ENCODE data around the gene CCDC85B. TPM values are rescaled to one million over a fixed set of nuclear protein-coding genes. Genes with fewer than 3 reads are reported as not detected.
"Not testable (repeated sequence)": the region's sequence is repeated elsewhere in the genome, so short reads cannot be mapped to it uniquely, and the experiment has no call there.

The CCDC85B gene
- 70.1 TPM for polyA plus RNA-seq (2013, experiment 1 of 2; ENCODE audit: insufficient read length)
- polyA plus RNA-seq (2013, experiment 2 of 2; ENCODE audit: insufficient read length): 35.1 TPM

- peak; percentile 96 for DNase-seq
These were observed at the start of gene CCDC85B for GRCh38 chr11:65890324-65891218. Gene CCDC85B, plus strand, starts transcription at chr11:65890673. Its CDS starts 111 bp downstream, at chr11:65890784.

- DNase-seq: no peak
These were observed 48.3 kb upstream of the CCDC85B start for GRCh38 chr11:65842144-65842543.

DNA sequence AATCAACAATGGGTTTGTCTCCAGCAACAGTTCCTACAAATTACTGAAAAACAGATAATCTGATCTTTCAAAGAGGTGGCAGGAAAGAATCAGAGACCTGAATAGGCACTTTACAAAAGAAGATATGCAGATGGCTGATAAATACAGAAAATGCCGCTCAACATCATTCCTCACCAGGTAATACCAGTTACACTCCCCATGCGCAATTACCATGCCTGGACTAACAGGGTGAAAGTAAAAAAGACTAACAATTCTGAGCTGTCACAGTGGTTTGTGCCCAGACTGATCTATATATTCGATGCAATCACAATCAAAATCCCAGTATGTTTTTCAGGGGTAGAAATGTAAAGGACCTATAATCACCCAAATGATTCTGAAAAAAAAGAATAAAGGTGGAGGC lies 46.7 kb upstream of the CCDC85B start:
- no peak for DNase-seq

- DNase-seq: no peak
These were observed 46.1 kb upstream of the CCDC85B start for GRCh38 chr11:65844231-65844872.

DNA sequence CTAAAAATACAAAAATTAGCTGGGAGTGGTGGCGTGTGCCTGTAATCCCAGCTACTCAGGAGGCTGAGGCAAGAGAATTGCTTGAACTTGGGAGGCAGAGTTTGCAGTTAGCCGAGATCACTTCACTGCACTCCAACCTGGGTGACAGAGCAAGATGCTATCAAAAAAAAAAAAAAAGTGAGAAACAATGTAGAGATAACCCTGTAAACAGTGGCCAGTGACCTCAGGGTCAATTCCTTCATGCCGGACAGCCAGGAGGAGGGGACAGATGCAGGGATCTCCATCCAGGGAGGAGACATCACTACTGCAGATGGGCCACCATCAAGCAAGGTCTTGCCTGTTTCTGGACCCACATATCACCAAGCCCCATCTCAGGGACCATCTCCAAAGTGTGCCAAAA lies 42.7 kb upstream of the CCDC85B start:
- DNase-seq: no peak

DNA sequence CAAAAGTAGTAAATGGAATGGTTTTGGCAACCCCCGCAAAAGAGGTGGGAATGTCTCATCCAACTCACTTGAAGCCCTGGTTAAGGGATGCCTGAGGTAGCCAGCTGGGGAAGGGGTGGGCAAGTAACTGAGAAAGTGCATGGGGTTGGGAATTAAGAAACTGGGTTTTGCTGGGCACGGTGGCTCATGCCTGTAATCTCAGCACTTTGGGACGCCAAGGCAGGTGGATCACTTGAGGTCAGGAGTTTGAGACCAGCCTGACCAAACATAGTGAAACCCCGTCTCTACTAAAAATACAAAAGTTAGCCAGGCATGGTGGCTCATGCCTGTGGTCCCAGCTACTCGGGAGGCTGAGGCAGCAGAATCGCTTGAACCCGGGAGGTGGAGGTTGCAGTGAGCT lies 41.8 kb upstream of the CCDC85B start:
- not testable (repeated sequence) for DNase-seq

DNA sequence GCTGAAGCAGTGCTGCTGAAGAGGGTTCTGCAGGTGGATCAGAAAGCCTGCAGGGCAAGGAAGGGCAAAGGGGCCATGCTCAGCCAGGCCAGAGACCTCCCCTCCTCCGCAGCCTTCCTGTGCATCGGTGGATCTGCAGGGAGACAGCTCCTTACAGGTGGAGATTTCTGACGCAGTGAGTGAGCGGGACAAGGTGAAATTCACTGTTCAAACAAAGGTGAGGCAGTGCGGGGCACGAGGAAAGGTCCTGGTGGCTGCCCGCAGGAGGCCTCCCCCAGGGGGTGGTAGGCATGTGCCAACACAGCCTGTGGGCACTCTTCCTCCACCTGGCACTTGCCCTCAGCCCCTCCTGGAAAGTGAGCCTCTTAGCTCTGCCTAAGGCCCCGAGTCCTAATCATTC lies 41.1 kb upstream of the CCDC85B start:
- DNase-seq: no peak

DNA sequence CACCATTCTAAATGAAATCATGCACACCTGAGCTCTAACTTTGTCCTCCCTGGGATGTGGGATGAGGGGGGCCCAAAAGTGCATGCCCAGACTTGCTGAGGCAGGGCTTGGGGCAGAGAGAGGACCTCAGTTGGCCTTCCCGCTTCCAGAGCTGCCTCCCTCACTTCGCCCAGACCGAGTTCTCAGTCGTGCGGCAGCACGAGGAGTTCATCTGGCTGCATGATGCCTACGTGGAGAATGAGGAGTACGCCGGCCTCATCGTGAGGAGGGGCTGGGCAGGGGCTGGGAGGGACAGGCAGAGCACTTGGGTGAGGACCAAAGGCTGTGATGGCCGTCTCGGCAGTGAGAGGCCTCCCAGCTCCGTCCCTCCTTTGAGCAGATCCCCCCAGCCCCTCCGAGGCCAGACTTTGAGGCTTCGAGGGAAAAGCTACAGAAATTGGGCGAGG lies 40.7 kb upstream of the CCDC85B start:
- no peak for DNase-seq

GRCh38 chr11:65850217-65851082 lies 40.0 kb upstream of the CCDC85B start:
- DNase-seq: no peak

DNA sequence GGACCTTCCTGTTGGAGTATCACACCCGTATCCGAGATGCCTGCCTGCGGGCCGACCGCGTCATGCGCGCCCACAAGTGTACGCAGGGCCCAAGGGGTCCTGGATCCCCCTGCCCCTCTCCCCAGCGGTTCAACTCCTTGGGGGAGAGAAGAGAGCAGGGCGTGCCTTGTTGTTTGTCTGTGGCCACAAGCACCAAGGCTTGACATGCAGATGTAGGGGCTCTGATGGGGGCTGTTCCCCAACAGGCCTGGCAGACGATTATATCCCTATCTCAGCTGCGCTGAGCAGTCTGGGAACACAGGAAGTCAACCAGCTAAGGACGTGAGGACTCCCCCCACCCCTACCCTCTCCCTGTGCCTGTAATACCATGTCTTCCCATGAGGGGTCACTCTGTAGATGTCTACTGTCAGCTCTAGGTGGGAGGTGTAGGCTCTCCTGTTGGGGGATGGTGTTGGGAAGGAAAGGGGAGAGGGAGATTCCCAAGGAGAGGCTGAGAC lies 39.3 kb upstream of the CCDC85B start:
- DNase-seq: peak; percentile 46

DNA sequence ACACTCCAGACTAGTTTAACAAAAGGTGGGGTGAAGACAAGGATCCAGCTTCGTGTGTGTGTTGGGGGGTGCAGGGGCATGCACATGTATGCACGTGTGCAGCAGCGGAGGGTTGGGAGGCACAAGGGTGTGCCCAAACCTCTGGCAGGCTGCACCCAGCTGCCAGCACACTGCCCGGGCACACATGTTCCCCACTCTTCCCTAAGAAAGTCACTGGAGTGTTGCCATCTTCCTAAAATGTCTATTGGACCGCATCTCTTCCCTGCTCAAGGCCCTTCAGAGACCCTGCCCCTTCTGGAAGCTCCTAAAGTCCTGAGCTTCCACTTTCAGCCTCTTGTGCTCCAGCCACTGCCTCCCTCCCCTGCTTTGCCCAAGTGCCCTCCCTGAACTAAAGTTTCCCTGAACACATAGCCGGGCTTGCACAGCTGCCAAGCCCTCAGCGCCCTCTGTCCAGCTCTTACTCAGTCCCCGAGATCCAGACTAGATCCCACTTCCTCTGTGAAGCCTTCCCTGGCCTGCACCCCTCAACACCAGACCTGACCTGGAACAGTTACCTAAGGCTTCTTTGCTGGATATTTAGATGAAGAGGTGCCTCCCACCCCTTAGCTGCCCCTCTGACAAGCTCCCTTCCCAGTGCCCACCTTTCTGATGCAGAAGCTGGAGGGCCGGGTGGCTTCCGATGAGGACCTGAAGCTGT lies 38.5 kb upstream of the CCDC85B start:
- no peak for DNase-seq

GRCh38 chr11:65852508-65853245 lies 37.8 kb upstream of the CCDC85B start:
- DNase-seq: no peak

DNA sequence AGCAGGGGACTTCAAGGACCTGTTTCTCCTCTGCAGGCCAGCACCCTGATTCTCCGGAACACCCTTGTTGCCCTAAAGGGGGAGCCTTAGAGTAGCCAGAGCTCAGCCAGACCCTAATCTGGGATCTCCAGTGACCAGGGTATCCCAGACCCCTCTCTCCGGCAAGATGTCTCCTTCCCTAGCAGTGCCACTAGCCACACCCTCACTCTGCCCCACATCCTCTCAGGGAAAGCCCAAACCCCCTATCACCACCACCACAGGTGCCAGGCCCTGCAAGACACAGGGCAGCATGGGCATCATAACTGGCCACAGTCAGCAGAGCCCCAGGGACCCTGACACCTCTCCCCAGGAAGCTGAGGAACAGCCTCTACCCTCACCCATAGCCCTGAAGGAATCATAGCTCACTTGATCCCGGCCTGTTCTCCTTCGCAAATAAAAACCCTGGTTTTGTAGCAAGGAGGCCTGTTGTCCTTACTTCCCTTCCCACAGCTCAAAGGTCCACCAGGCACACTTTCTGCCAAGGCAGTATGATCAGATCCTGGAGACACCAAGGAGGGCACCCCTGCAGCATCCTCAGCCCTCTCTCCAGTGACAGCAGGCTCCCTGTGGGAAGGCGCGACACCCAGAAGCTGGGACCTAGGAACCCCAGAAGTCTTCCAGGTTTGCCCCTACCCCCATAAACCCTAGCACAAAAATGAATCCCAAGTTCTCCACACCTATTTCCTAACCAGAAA lies 37.1 kb upstream of the CCDC85B start:
- no peak for DNase-seq

- DNase-seq: no peak
These were observed 36.3 kb upstream of the CCDC85B start for GRCh38 chr11:65854161-65854592.

- no peak for DNase-seq
These were observed 35.3 kb upstream of the CCDC85B start for GRCh38 chr11:65854852-65855837.

- DNase-seq: no peak
These were observed 34.5 kb upstream of the CCDC85B start for GRCh38 chr11:65855927-65856363.

DNA sequence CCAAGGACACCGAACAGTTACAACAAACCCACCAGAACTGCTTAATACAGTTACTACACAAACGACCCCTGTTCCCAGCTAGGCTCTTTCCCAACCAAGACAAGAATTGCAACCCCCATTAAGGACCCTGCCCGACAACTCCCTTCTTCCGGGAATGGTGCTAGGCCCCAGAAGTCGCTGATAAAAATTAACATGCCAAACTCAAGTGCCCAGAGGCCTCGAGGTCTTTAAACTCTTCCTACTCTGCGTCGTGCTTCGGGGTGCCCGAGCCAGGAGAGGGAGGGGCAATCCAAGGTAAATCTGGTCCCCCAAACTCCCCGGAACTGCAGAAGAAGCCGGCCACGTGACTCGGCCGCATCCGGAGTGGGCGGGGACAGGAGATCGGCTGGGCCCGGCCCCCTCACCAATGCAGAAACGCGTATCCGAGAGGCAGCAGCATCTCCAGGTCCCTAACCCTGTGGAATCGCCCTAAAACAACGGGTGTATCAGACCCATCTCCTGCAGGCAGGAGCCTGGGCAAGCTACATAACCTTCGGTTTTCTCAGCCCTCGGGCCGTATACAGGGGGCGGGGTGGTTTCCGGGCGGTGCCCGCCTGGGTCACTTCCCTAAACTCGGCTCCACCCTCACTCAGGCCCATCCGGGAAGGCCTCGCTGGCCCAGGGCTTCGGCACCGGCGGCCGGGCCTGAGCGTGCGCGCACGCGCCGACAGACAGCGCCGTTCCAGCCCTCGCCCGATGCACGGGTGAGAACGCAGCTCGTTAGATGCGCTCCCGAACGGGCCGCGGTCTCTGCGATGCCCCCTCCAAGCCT lies 33.6 kb upstream of the CCDC85B start:
- DNase-seq: peak; percentile 69

- no peak for DNase-seq
These were observed 33.0 kb upstream of the CCDC85B start for GRCh38 chr11:65857500-65857852.
